GM19438 (cell line): Measurements from ENCODE around the gene NUMBL.
A peak's percentile ranks its signal among the peaks of the same experiment; 100 is the strongest.

Source experiments
- ATAC-seq: cut with Tn5 transposase; IDR thresholded peaks from one replicate; pipeline ENCODE4 v1.9.1; 2021; ENCODE audit warnings: low read depth; ENCODE audit not compliant: unreplicated experiment

NUMBL gene

GRCh38 chr19:40691421-40692211, 1.2 kb upstream of the NUMBL start:
- no peak for ATAC-seq

- ATAC-seq = peak; percentile 62
Measured at GRCh38 chr19:40690693-40691420, 406 bp upstream of the NUMBL start.

GRCh38 chr19:40689339-40690049, 957 bp downstream of the NUMBL start:
- ATAC-seq = no peak

- no peak for ATAC-seq
Measured at GRCh38 chr19:40688987-40689338, 1.5 kb downstream of the NUMBL start.

GRCh38 chr19:40688309-40688708, 2.1 kb downstream of the NUMBL start:
- ATAC-seq = no peak

GRCh38 chr19:40687525-40688016, 2.9 kb downstream of the NUMBL start:
- no peak for ATAC-seq

- ATAC-seq = no peak
Measured at GRCh38 chr19:40686882-40687524, 3.4 kb downstream of the NUMBL start.

- ATAC-seq = no peak
Measured at GRCh38 chr19:40685563-40685962, 4.9 kb downstream of the NUMBL start.

GRCh38 chr19:40685016-40685526, 5.4 kb downstream of the NUMBL start:
- ATAC-seq = no peak

GRCh38 chr19:40684280-40684679, 6.2 kb downstream of the NUMBL start:
- no peak for ATAC-seq

GRCh38 chr19:40683437-40683836, 7.0 kb downstream of the NUMBL start:
- no peak for ATAC-seq

- ATAC-seq = no peak
Measured at GRCh38 chr19:40682431-40682964, 8.0 kb downstream of the NUMBL start.

GRCh38 chr19:40681039-40681438, 9.4 kb downstream of the NUMBL start:
- ATAC-seq = no peak

GRCh38 chr19:40677156-40677555, 13.3 kb downstream of the NUMBL start:
- ATAC-seq = no peak

- no peak for ATAC-seq
Measured at GRCh38 chr19:40674291-40674690, 16.2 kb downstream of the NUMBL start.

GRCh38 chr19:40673397-40673796, 17.1 kb downstream of the NUMBL start:
- no peak for ATAC-seq

- no peak for ATAC-seq
Measured at GRCh38 chr19:40672573-40673299, 17.7 kb downstream of the NUMBL start.

GRCh38 chr19:40672038-40672437, 18.4 kb downstream of the NUMBL start:
- no peak for ATAC-seq

GRCh38 chr19:40671404-40671803, 19.0 kb downstream of the NUMBL start:
- no peak for ATAC-seq
